Large intestine (tissue), 3 donors: ENCODE measurements around the gene SPCS2. TPM values are rescaled to one million over a fixed set of nuclear protein-coding genes. Genes with fewer than 3 reads are reported as not detected.
A peak's percentile ranks its signal among the peaks of the same experiment; 100 is the strongest.
"Not testable (repeated sequence)": the region's sequence is repeated elsewhere in the genome, so short reads cannot be mapped to it uniquely, and the experiment has no call there.

ENCODE experiments used
- DNase-seq, 2 donors: peaks; one replicate each; pipeline versions ENCODE4 v3.0.0 to v3.0.0-alpha.2; 2013
- H3K27ac ChIP-seq: one replicate; pipeline ENCODE4 v1.5.1; 2013; ENCODE audit warnings: low read length
- H3K27me3 ChIP-seq: 2 replicates; pipeline ENCODE4 v1.6.1; 2013; ENCODE audit warnings: low read length; ENCODE audit not compliant: control insufficient read depth, insufficient read depth
- H3K36me3 ChIP-seq: 2 replicates; pipeline ENCODE4 v1.6.1; 2013; ENCODE audit warnings: low read length; ENCODE audit not compliant: control insufficient read depth, insufficient read depth
- H3K4me1 ChIP-seq: one replicate; pipeline ENCODE4 v1.6.1; 2013; ENCODE audit warnings: low read length; ENCODE audit not compliant: control insufficient read depth, insufficient read depth
- H3K4me3 ChIP-seq: one replicate; pipeline ENCODE4 v1.5.1; 2013; ENCODE audit warnings: low read length
- H3K9me3 ChIP-seq: one replicate; pipeline ENCODE4 v1.6.1; 2013; ENCODE audit warnings: mild to moderate bottlenecking, low read depth, low read length, moderate library complexity; ENCODE audit not compliant: control insufficient read depth
- WGBS: methylation state at CpG from one replicate; pipeline ENCODE4 v1.1.5; 2013; ENCODE audit warnings: low lambda C conversion rate; ENCODE audit not compliant: insufficient coverage; 5-methylcytosine and 5-hydroxymethylcytosine counted together
- polyA plus RNA-seq: library from polyadenylated mRNA; unstranded; fragments of 120-200 nt; gene quantifications from one replicate; pipeline ENCODE4 v1.2.1, GENCODE V29; 2013

SPCS2 gene
- polyA plus RNA-seq, 1 donor, result 203 TPM

- not testable (repeated sequence) for H3K4me3 ChIP-seq, DNase-seq, H3K9me3 ChIP-seq, H3K27me3 ChIP-seq, H3K36me3 ChIP-seq, H3K4me1 ChIP-seq, H3K27ac ChIP-seq
- no CpG with 5 or more reads among the region's 3 CpGs for WGBS
Measured at GRCh38 chr11:75019200-75019599, 70.1 kb downstream of the SPCS2 start.

GRCh38 chr11:75020328-75020727 lies 71.3 kb downstream of the SPCS2 start:
- DNase-seq, result peak in 1 of 2 donors; percentile 31
- H3K9me3 ChIP-seq, H3K36me3 ChIP-seq, H3K4me3 ChIP-seq, H3K27me3 ChIP-seq: not testable (repeated sequence)
- 100% methylated on average over 1 of the region's 5 CpGs for WGBS
- peaks cover 12% of the 10 kb centered on the region for H3K4me1 ChIP-seq
- peak overlapping the region; percentile 29 for H3K27ac ChIP-seq

- Histone ChIP-seq H3K27ac (peak overlapping the region; percentile 52), H3K4me1 (peaks cover 12% of the 10 kb centered on the region), H3K9me3 (peaks cover 4% of the 10 kb centered on the region), H3K27me3 (no peaks in the 10 kb centered on the region), H3K4me3 (no peak overlapping the region), H3K36me3 (no peaks in the 10 kb centered on the region)
- DNase-seq, result no peak
- WGBS, result no CpG with 5 or more reads among the region's 3 CpGs
Measured at GRCh38 chr11:75022296-75022695, 73.2 kb downstream of the SPCS2 start.

GRCh38 chr11:75022759-75023396 lies 73.8 kb downstream of the SPCS2 start:
- Histone ChIP-seq H3K27me3 (no peaks in the 10 kb centered on the region), H3K4me3 (no peak overlapping the region), H3K36me3 (no peaks in the 10 kb centered on the region), H3K4me1 (peaks cover 12% of the 10 kb centered on the region), H3K27ac (peak overlapping the region; percentile 52), H3K9me3 (peaks cover 4% of the 10 kb centered on the region)
- no CpG with 5 or more reads among the region's 5 CpGs for WGBS
- peak; percentile 72 to 79 for DNase-seq

- no CpG with 5 or more reads among the region's 6 CpGs for WGBS
Measured at GRCh38 chr11:75023446-75024067, 74.5 kb downstream of the SPCS2 start.

GRCh38 chr11:75024068-75024449 lies 75.0 kb downstream of the SPCS2 start:
- no peak for DNase-seq
- H3K4me1 ChIP-seq, result peaks cover 12% of the 10 kb centered on the region
- WGBS, result 83% methylated on average over 1 of the region's 6 CpGs
- no peak overlapping the region for H3K4me3 ChIP-seq
- no peaks in the 10 kb centered on the region for H3K36me3 ChIP-seq
- no peaks in the 10 kb centered on the region for H3K27me3 ChIP-seq
- H3K27ac ChIP-seq, result no peak overlapping the region
- H3K9me3 ChIP-seq, result peaks cover 3% of the 10 kb centered on the region

More at GRCh38 chr11:75023446-75024067, 74.5 kb downstream of the SPCS2 start:
- no peak overlapping the region for H3K27ac ChIP-seq
- H3K27me3 ChIP-seq, result no peaks in the 10 kb centered on the region
- H3K4me1 ChIP-seq, result peaks cover 12% of the 10 kb centered on the region
- peaks cover 4% of the 10 kb centered on the region for H3K9me3 ChIP-seq
- no peak overlapping the region for H3K4me3 ChIP-seq
- no peak for DNase-seq
- H3K36me3 ChIP-seq, result no peaks in the 10 kb centered on the region

- peak in 1 of 2 donors; percentile 46 for DNase-seq
- Histone ChIP-seq H3K27me3 (no peaks in the 10 kb centered on the region), H3K4me1 (peaks cover 11% of the 10 kb centered on the region), H3K27ac (no peak overlapping the region), H3K36me3 (no peaks in the 10 kb centered on the region), H3K4me3 (no peak overlapping the region), H3K9me3 (no peaks in the 10 kb centered on the region)
- WGBS, result no CpG with 5 or more reads among the region's 1 CpG
Measured at GRCh38 chr11:75024764-75025211, 75.7 kb downstream of the SPCS2 start.

- Histone ChIP-seq H3K27ac (no peak overlapping the region), H3K36me3 (no peaks in the 10 kb centered on the region), H3K9me3 (no peaks in the 10 kb centered on the region), H3K4me3 (no peak overlapping the region), H3K4me1 (peaks cover 9% of the 10 kb centered on the region), H3K27me3 (no peaks in the 10 kb centered on the region)
- no peak for DNase-seq
- no CpG with 5 or more reads among the region's 1 CpG for WGBS
Measured at GRCh38 chr11:75025561-75025960, 76.5 kb downstream of the SPCS2 start.

GRCh38 chr11:75028321-75028720 lies 79.3 kb downstream of the SPCS2 start:
- no peaks in the 10 kb centered on the region for H3K36me3 ChIP-seq
- no peak for DNase-seq
- H3K27me3 ChIP-seq, result no peaks in the 10 kb centered on the region
- no peaks in the 10 kb centered on the region for H3K9me3 ChIP-seq
- peaks cover 23% of the 10 kb centered on the region for H3K4me1 ChIP-seq
- H3K4me3 ChIP-seq, result no peak overlapping the region
- no peak overlapping the region for H3K27ac ChIP-seq
